Trophoblast cell (in vitro differentiated cells and primary cell): ENCODE results near the gene FHIT.

Experiments
- DNase-seq, 2 donors: peaks; one replicate each; pipeline ENCODE4 v3.0.0-alpha.2; 2016
- H2AFZ ChIP-seq: 2 replicates; pipeline ENCODE4 v1.6.1; 2013; ENCODE audit warnings: low read length, moderate library complexity, mild to moderate bottlenecking; ENCODE audit not compliant: insufficient read depth, poor library complexity
- H2AK5ac ChIP-seq: 2 replicates; pipeline ENCODE4 v1.6.1; 2013; ENCODE audit warnings: mild to moderate bottlenecking, low read length
- H2BK120ac ChIP-seq: 2 replicates; pipeline ENCODE4 v1.6.1; 2013; ENCODE audit warnings: low read length, mild to moderate bottlenecking, moderate library complexity; ENCODE audit not compliant: insufficient read depth, poor library complexity
- H2BK12ac ChIP-seq: 2 replicates; pipeline ENCODE4 v1.6.1; 2013; ENCODE audit warnings: mild to moderate bottlenecking, low read length, moderate library complexity
- H2BK5ac ChIP-seq: 2 replicates; pipeline ENCODE4 v1.6.1; 2013; ENCODE audit warnings: low read length, low read depth, moderate library complexity, mild to moderate bottlenecking; ENCODE audit not compliant: poor library complexity
- H3K14ac ChIP-seq: 2 replicates; pipeline ENCODE4 v1.6.1; 2013; ENCODE audit warnings: mild to moderate bottlenecking, low read length
- H3K18ac ChIP-seq: 2 replicates; pipeline ENCODE4 v1.6.1; 2013; ENCODE audit warnings: mild to moderate bottlenecking, low read length
- H3K23ac ChIP-seq: 2 replicates; pipeline ENCODE4 v1.6.1; 2013; ENCODE audit warnings: low read length
- H3K27ac ChIP-seq: 2 replicates; pipeline ENCODE4 v1.5.1; 2013; ENCODE audit warnings: low read depth, mild to moderate bottlenecking, inconsistent platforms, low read length, moderate library complexity
- H3K27me3 ChIP-seq: 2 replicates; pipeline ENCODE4 v1.6.1; 2013; ENCODE audit warnings: inconsistent platforms, mild to moderate bottlenecking, low read length, moderate library complexity; ENCODE audit not compliant: insufficient read depth
- H3K36me3 ChIP-seq, 2 experiments: 1 replicate in 1 of 2; 2 replicates in 1 of 2; pipeline ENCODE4 v1.6.1; 2013; ENCODE audit warnings: low read length in 2 of 2, mild to moderate bottlenecking in 2 of 2, moderate library complexity in 1 of 2; ENCODE audit not compliant: insufficient read depth in 2 of 2, control insufficient read depth in 1 of 2
- H3K4ac ChIP-seq: 2 replicates; pipeline ENCODE4 v1.6.1; 2013; ENCODE audit warnings: low read depth, mild to moderate bottlenecking, low read length, moderate library complexity
- H3K4me1 ChIP-seq, 2 experiments: 1 replicate in 1 of 2; 2 replicates in 1 of 2; pipeline ENCODE4 v1.6.1; 2013; ENCODE audit warnings: low read length in 2 of 2, mild to moderate bottlenecking in 2 of 2, moderate library complexity in 1 of 2; ENCODE audit not compliant: insufficient read depth in 2 of 2, control insufficient read depth in 1 of 2
- H3K4me2 ChIP-seq: 2 replicates; pipeline ENCODE4 v1.6.1; 2013; ENCODE audit warnings: inconsistent platforms, mild to moderate bottlenecking, low read length, moderate library complexity
- H3K4me3 ChIP-seq: 2 replicates; pipeline ENCODE4 v1.5.1; 2013; ENCODE audit warnings: mild to moderate bottlenecking, low read depth, low read length, inconsistent platforms
- H3K79me1 ChIP-seq: one replicate; pipeline ENCODE4 v1.6.1; 2013; ENCODE audit warnings: low read length
- H3K79me2 ChIP-seq: 2 replicates; pipeline ENCODE4 v1.6.1; 2013; ENCODE audit warnings: low read length, mild to moderate bottlenecking; ENCODE audit not compliant: control insufficient read depth, insufficient read depth, poor library complexity
- H3K9ac ChIP-seq: 2 replicates; pipeline ENCODE4 v1.6.1; 2013; ENCODE audit warnings: mild to moderate bottlenecking, low read length
- H3K9me3 ChIP-seq: 2 replicates; pipeline ENCODE4 v1.6.1; 2013; ENCODE audit warnings: low read depth, mild to moderate bottlenecking, control low read depth, inconsistent platforms, low read length; ENCODE audit not compliant: insufficient read depth
- H4K12ac ChIP-seq: 2 replicates; pipeline ENCODE4 v1.6.1; 2013; ENCODE audit warnings: low read depth, mild to moderate bottlenecking, low read length, moderate library complexity
- H4K8ac ChIP-seq: 2 replicates; pipeline ENCODE4 v1.6.1; 2013; ENCODE audit warnings: low read depth, mild to moderate bottlenecking, low read length, moderate library complexity
- H4K91ac ChIP-seq: one replicate; pipeline ENCODE4 v1.6.1; 2013; ENCODE audit warnings: low read depth, mild to moderate bottlenecking, low read length, moderate library complexity
- WGBS: extraction: QIAGEN DNeasy Blood & Tissue Kit; methylation state at CpG from one replicate; pipeline ENCODE4 v1.1.7; 2013; ENCODE audit warnings: missing lambda C conversion rate; ENCODE audit not compliant: insufficient read length, insufficient coverage; ENCODE audit errors: extremely low coverage; 5-methylcytosine and 5-hydroxymethylcytosine counted together

Gene FHIT

GRCh38 chr3:61186030-61186429, 65.2 kb downstream of the FHIT start:
- no CpG with 5 or more reads among the region's 3 CpGs for WGBS
- DNase-seq: no peak

GRCh38 chr3:61184956-61185355, 66.3 kb downstream of the FHIT start:
- Histone ChIP-seq H4K91ac (no peak overlapping the region), H2AK5ac (no peak overlapping the region), H3K9me3 (no peaks in the 10 kb centered on the region), H3K4ac (no peak overlapping the region), H4K8ac (no peak overlapping the region), H3K4me3 (no peak overlapping the region), H3K18ac (no peak overlapping the region), H3K14ac (no peak overlapping the region), H3K36me3 (no peaks in the 10 kb centered on the region), H3K9ac (no peak overlapping the region), H3K4me2 (no peak overlapping the region), H4K12ac (no peak overlapping the region), H2BK5ac (no peak overlapping the region), H2AFZ (no peak overlapping the region), H3K23ac (no peak overlapping the region), H3K79me2 (no peaks in the 10 kb centered on the region), H2BK120ac (no peak overlapping the region), H2BK12ac (no peak overlapping the region), H3K27me3 (no peaks in the 10 kb centered on the region), H3K79me1 (no peaks in the 10 kb centered on the region), H3K4me1 (peaks cover 0 to 2% of the 10 kb centered on the region in 2 experiments), H3K27ac (no peak overlapping the region)
- DNase-seq: no peak
- no CpG with 5 or more reads among the region's 4 CpGs for WGBS

More at GRCh38 chr3:61186030-61186429, 65.2 kb downstream of the FHIT start:
- Histone ChIP-seq H2BK12ac (no peak overlapping the region), H4K91ac (no peak overlapping the region), H2BK5ac (no peak overlapping the region), H3K18ac (no peak overlapping the region), H3K9me3 (no peaks in the 10 kb centered on the region), H3K27ac (no peak overlapping the region), H3K36me3 (no peaks in the 10 kb centered on the region), H3K4me1 (peaks cover 0 to 2% of the 10 kb centered on the region in 2 experiments), H2AFZ (no peak overlapping the region), H3K23ac (no peak overlapping the region), H3K4me3 (no peak overlapping the region), H3K27me3 (no peaks in the 10 kb centered on the region), H3K4ac (no peak overlapping the region), H3K14ac (no peak overlapping the region), H3K79me1 (no peaks in the 10 kb centered on the region), H2AK5ac (no peak overlapping the region), H4K12ac (no peak overlapping the region), H2BK120ac (no peak overlapping the region), H4K8ac (no peak overlapping the region), H3K9ac (no peak overlapping the region), H3K4me2 (no peak overlapping the region), H3K79me2 (no peaks in the 10 kb centered on the region)

- Histone ChIP-seq H2AFZ (no peak overlapping the region), H3K9me3 (no peaks in the 10 kb centered on the region), H4K91ac (no peak overlapping the region), H3K4ac (no peak overlapping the region), H3K79me1 (no peaks in the 10 kb centered on the region), H3K27ac (no peak overlapping the region), H3K79me2 (no peaks in the 10 kb centered on the region), H2BK12ac (no peak overlapping the region), H2BK120ac (no peak overlapping the region), H3K36me3 (no peaks in the 10 kb centered on the region), H3K9ac (no peak overlapping the region), H4K12ac (no peak overlapping the region), H3K4me2 (no peak overlapping the region), H4K8ac (no peak overlapping the region), H3K4me3 (no peak overlapping the region), H3K18ac (no peak overlapping the region), H3K4me1 (peaks cover 0 to 2% of the 10 kb centered on the region in 2 experiments), H3K14ac (no peak overlapping the region), H2BK5ac (no peak overlapping the region), H2AK5ac (no peak overlapping the region), H3K27me3 (no peaks in the 10 kb centered on the region), H3K23ac (no peak overlapping the region)
- no peak for DNase-seq
These were observed 68.6 kb downstream of the FHIT start for GRCh38 chr3:61182662-61183061.

GRCh38 chr3:61181874-61182273, 69.4 kb downstream of the FHIT start:
- H2BK120ac ChIP-seq: no peak overlapping the region
- no peak overlapping the region for H4K91ac ChIP-seq
- H3K79me1 ChIP-seq: no peaks in the 10 kb centered on the region
- DNase-seq: peak in 1 of 2 donors; percentile 22
- H3K36me3 ChIP-seq: no peaks in the 10 kb centered on the region
- H3K4ac ChIP-seq: no peak overlapping the region
- no peak overlapping the region for H3K14ac ChIP-seq
- no peaks in the 10 kb centered on the region for H3K9me3 ChIP-seq
- H3K79me2 ChIP-seq: no peaks in the 10 kb centered on the region
- no peak overlapping the region for H3K4me3 ChIP-seq
- H4K8ac ChIP-seq: no peak overlapping the region
- H3K18ac ChIP-seq: no peak overlapping the region
- H3K27me3 ChIP-seq: no peaks in the 10 kb centered on the region
- no peak overlapping the region for H2AK5ac ChIP-seq
- WGBS: no CpG with 5 or more reads among the region's 2 CpGs
- no peak overlapping the region for H3K9ac ChIP-seq
- H3K4me1 ChIP-seq: peaks cover 0 to 2% of the 10 kb centered on the region in 2 experiments
- H2BK12ac ChIP-seq: no peak overlapping the region
- H3K27ac ChIP-seq: no peak overlapping the region
- H2BK5ac ChIP-seq: no peak overlapping the region
- H4K12ac ChIP-seq: no peak overlapping the region
- no peak overlapping the region for H3K23ac ChIP-seq
- no peak overlapping the region for H3K4me2 ChIP-seq
- no peak overlapping the region for H2AFZ ChIP-seq
